KMS-11 (cell line): ENCODE results near the gene CXCR6.

Source experiments
- H2AFZ ChIP-seq: fragments of 200-600 bp; sonication (generic); 2 replicates; pipeline ENCODE4 v1.6.1; 2016; ENCODE audit warnings: antibody characterized with exemption, mixed run types, low read depth
- H3K27ac ChIP-seq: fragments of 200-600 bp; sonication (generic); 2 replicates; pipeline ENCODE4 v1.6.1; 2016; ENCODE audit warnings: mild to moderate bottlenecking, mixed run types
- H3K27me3 ChIP-seq: fragments of 200-600 bp; sonication (generic); 2 replicates; pipeline ENCODE4 v1.6.1; 2017; ENCODE audit warnings: mild to moderate bottlenecking, low read depth, mixed run types, moderate library complexity; ENCODE audit not compliant: insufficient read depth
- H3K36me3 ChIP-seq: fragments of 200-600 bp; sonication (generic); 2 replicates; pipeline ENCODE4 v1.6.1; 2017; ENCODE audit warnings: mild to moderate bottlenecking, mixed run types; ENCODE audit not compliant: insufficient read depth
- H3K4me1 ChIP-seq: fragments of 200-600 bp; sonication (generic); 2 replicates; pipeline ENCODE4 v1.6.1; 2016; ENCODE audit warnings: mild to moderate bottlenecking, low read depth, mixed run types; ENCODE audit not compliant: poor library complexity, severe bottlenecking
- H3K4me2 ChIP-seq: fragments of 200-600 bp; sonication (generic); 2 replicates; pipeline ENCODE4 v1.7.0; 2016; ENCODE audit warnings: mild to moderate bottlenecking, mixed run types
- H3K4me3 ChIP-seq: fragments of 200-600 bp; sonication (generic); IDR thresholded peaks from 2 replicates; pipeline ENCODE4 v1.6.1; 2017; ENCODE audit warnings: low read depth, low read length, mixed read lengths; ENCODE audit not compliant: insufficient read depth
- H3K79me2 ChIP-seq: fragments of 200-600 bp; sonication (generic); 2 replicates; pipeline ENCODE4 v1.6.1; 2016; ENCODE audit warnings: low read depth, mixed run types; ENCODE audit not compliant: insufficient read depth
- H3K9ac ChIP-seq: fragments of 200-600 bp; sonication (generic); 2 replicates; pipeline ENCODE4 v1.6.1; 2016; ENCODE audit warnings: mild to moderate bottlenecking, mixed run types
- H4K20me1 ChIP-seq: fragments of 200-600 bp; sonication (generic); 2 replicates; pipeline ENCODE4 v1.6.1; 2016; ENCODE audit warnings: mild to moderate bottlenecking, mixed run types; ENCODE audit not compliant: insufficient read depth
- CTCF ChIP-seq: fragments of 200-600 bp; sonication (generic); conservative IDR thresholded peaks from 2 replicates; pipeline ENCODE4 v1.6.1; 2017; ENCODE audit warnings: low read depth, mild to moderate bottlenecking, antibody characterized with exemption, low read length, moderate library complexity, mixed read lengths

Gene CXCR6

GRCh38 chr3:45950131-45950530, 6.9 kb downstream of the CXCR6 start:
- no peaks in the 10 kb centered on the region for H3K79me2 ChIP-seq
- H3K4me3 ChIP-seq = no peak overlapping the region
- no peak overlapping the region for H2AFZ ChIP-seq
- H3K4me2 ChIP-seq = no peak overlapping the region
- no peak overlapping the region for H3K9ac ChIP-seq
- H4K20me1 ChIP-seq = no peaks in the 10 kb centered on the region
- H3K4me1 ChIP-seq = no peaks in the 10 kb centered on the region
- no peaks in the 10 kb centered on the region for H3K36me3 ChIP-seq
- TF ChIP-seq CTCF = no peak
- H3K27ac ChIP-seq = no peak overlapping the region
- H3K27me3 ChIP-seq = no peaks in the 10 kb centered on the region

GRCh38 chr3:45950686-45951600, 7.7 kb downstream of the CXCR6 start:
- H3K36me3 ChIP-seq = no peaks in the 10 kb centered on the region
- no peaks in the 10 kb centered on the region for H3K27me3 ChIP-seq
- TF ChIP-seq CTCF = no peak
- H3K4me3 ChIP-seq = no peak overlapping the region
- H3K4me2 ChIP-seq = no peak overlapping the region
- no peaks in the 10 kb centered on the region for H3K4me1 ChIP-seq
- no peak overlapping the region for H3K9ac ChIP-seq
- H3K27ac ChIP-seq = no peak overlapping the region
- H3K79me2 ChIP-seq = no peaks in the 10 kb centered on the region
- H2AFZ ChIP-seq = no peak overlapping the region
- H4K20me1 ChIP-seq = no peaks in the 10 kb centered on the region

GRCh38 chr3:45951946-45952345, 8.7 kb downstream of the CXCR6 start:
- H3K36me3 ChIP-seq = no peaks in the 10 kb centered on the region
- no peaks in the 10 kb centered on the region for H4K20me1 ChIP-seq
- no peaks in the 10 kb centered on the region for H3K4me1 ChIP-seq
- no peak overlapping the region for H2AFZ ChIP-seq
- no peak overlapping the region for H3K9ac ChIP-seq
- H3K79me2 ChIP-seq = no peaks in the 10 kb centered on the region
- no peak overlapping the region for H3K4me3 ChIP-seq
- no peak for TF ChIP-seq CTCF
- H3K4me2 ChIP-seq = no peak overlapping the region
- no peaks in the 10 kb centered on the region for H3K27me3 ChIP-seq
- H3K27ac ChIP-seq = no peak overlapping the region

GRCh38 chr3:45952456-45952855, 9.2 kb downstream of the CXCR6 start:
- Histone ChIP-seq H3K4me2 (no peak overlapping the region), H3K27ac (no peak overlapping the region), H3K4me1 (no peaks in the 10 kb centered on the region), H3K9ac (no peak overlapping the region), H2AFZ (no peak overlapping the region), H4K20me1 (no peaks in the 10 kb centered on the region), H3K27me3 (no peaks in the 10 kb centered on the region), H3K79me2 (no peaks in the 10 kb centered on the region), H3K4me3 (no peak overlapping the region), H3K36me3 (no peaks in the 10 kb centered on the region)
- TF ChIP-seq CTCF = no peak
